Duodenal mucosa (tissue), 2 donors: ENCODE data around the gene PPP4R3A.
"Not testable (repeated sequence)": the region's sequence is repeated elsewhere in the genome, so short reads cannot be mapped to it uniquely, and the experiment has no call there.

Source experiments
- H3K27ac ChIP-seq: one replicate; pipeline ENCODE4 v1.7.0; 2013; ENCODE audit warnings: low read depth, low read length
- H3K27me3 ChIP-seq, 2 donors: one replicate each; pipeline ENCODE4 v1.7.0; 2013; ENCODE audit warnings: low read length in 2 of 2, control low read depth in 1 of 2; ENCODE audit not compliant: insufficient read depth in 2 of 2, control insufficient read depth in 1 of 2
- H3K36me3 ChIP-seq, 2 donors: one replicate each; pipeline ENCODE4 v1.7.0; 2013; ENCODE audit warnings: low read length in 2 of 2, control low read depth in 1 of 2; ENCODE audit not compliant: insufficient read depth in 2 of 2, control insufficient read depth in 1 of 2
- H3K4me1 ChIP-seq, 2 donors: one replicate each; pipeline ENCODE4 v1.7.0; 2013; ENCODE audit warnings: low read length in 2 of 2, control low read depth in 1 of 2; ENCODE audit not compliant: insufficient read depth in 2 of 2, control insufficient read depth in 1 of 2
- H3K4me3 ChIP-seq, 2 donors: one replicate each; pipeline ENCODE4 v1.7.0; 2013; ENCODE audit warnings: low read length in 2 of 2, low read depth in 1 of 2
- H3K9ac ChIP-seq, 2 donors: one replicate each; pipeline ENCODE4 v1.7.0; 2013; ENCODE audit warnings: low read length in 2 of 2, low read depth in 1 of 2
- H3K9me3 ChIP-seq, 2 donors: one replicate each; pipeline ENCODE4 v1.7.0; 2013; ENCODE audit warnings: low read length in 2 of 2, control low read depth in 1 of 2; ENCODE audit not compliant: control insufficient read depth in 1 of 2

Gene PPP4R3A

GRCh38 chr14:91412939-91413338 lies 97.2 kb downstream of the PPP4R3A start:
- Histone ChIP-seq H3K27ac (no peak overlapping the region), H3K4me3 (peak overlapping the region in 1 of 2 donors; percentile 89), H3K9ac (peak overlapping the region in 1 of 2 donors; percentile 21), H3K36me3 (peaks cover 0 to 10% of the 10 kb centered on the region in 2 donors), H3K27me3 (no peaks in the 10 kb centered on the region), H3K9me3 (no peaks in the 10 kb centered on the region), H3K4me1 (peaks cover 51 to 53% of the 10 kb centered on the region in 2 donors)

GRCh38 chr14:91410771-91411536 lies 99.2 kb downstream of the PPP4R3A start:
- Histone ChIP-seq H3K27ac (no peak overlapping the region), H3K36me3 (peaks cover 2 to 28% of the 10 kb centered on the region in 2 donors), H3K9me3 (no peaks in the 10 kb centered on the region), H3K4me3 (peak overlapping the region; percentile 5 to 9), H3K9ac (no peak overlapping the region), H3K27me3 (no peaks in the 10 kb centered on the region), H3K4me1 (peaks cover 54 to 58% of the 10 kb centered on the region in 2 donors)

GRCh38 chr14:91409928-91410718 lies 100.0 kb downstream of the PPP4R3A start:
- no peak overlapping the region for H3K27ac ChIP-seq
- no peaks in the 10 kb centered on the region for H3K27me3 ChIP-seq
- no peaks in the 10 kb centered on the region for H3K9me3 ChIP-seq
- H3K36me3 ChIP-seq = peaks cover 5 to 28% of the 10 kb centered on the region in 2 donors
- no peak overlapping the region for H3K9ac ChIP-seq
- peaks cover 54 to 56% of the 10 kb centered on the region in 2 donors for H3K4me1 ChIP-seq
- no peak overlapping the region for H3K4me3 ChIP-seq

- not testable (repeated sequence) for H3K9me3 ChIP-seq, H3K27ac ChIP-seq
- peaks cover 48 to 52% of the 10 kb centered on the region in 2 donors for H3K4me1 ChIP-seq
Observed at GRCh38 chr14:91409240-91409639, 100.9 kb downstream of the PPP4R3A start.

More at GRCh38 chr14:91409240-91409639, 100.9 kb downstream of the PPP4R3A start:
- H3K36me3 ChIP-seq = peaks cover 5 to 28% of the 10 kb centered on the region in 2 donors
- not testable (repeated sequence) for H3K27me3 ChIP-seq, H3K9ac ChIP-seq, H3K4me3 ChIP-seq
